Esophagus muscularis mucosa (tissue), 4 donors: ENCODE data around the gene DOK6. TPM values are rescaled to one million over a fixed set of nuclear protein-coding genes. Genes with fewer than 3 reads are reported as not detected.

ENCODE experiments used
- DNase-seq: peaks from one replicate; pipeline ENCODE4 v3.0.0-alpha.2; 2017; ENCODE audit errors: extremely low spot score
- H3K27ac ChIP-seq, 4 donors: fragments of 200-600 bp; sonication (generic); replicated peaks in 1 of 4; 1 replicate in 3 of 4; 2 replicates in 1 of 4; pipeline ENCODE4 v1.5.1; 2016 to 2019; ENCODE audit warnings: mild to moderate bottlenecking in 1 of 4
- H3K27me3 ChIP-seq, 4 donors: fragments of 200-600 bp; sonication (generic); one replicate each; pipeline versions ENCODE4 v1.5.1 to v1.6.0; 2016 to 2019
- H3K36me3 ChIP-seq, 4 donors: fragments of 200-600 bp; sonication (generic); one replicate each; pipeline ENCODE4 v1.5.1; 2016 to 2019
- H3K4me1 ChIP-seq, 4 donors: fragments of 200-600 bp; sonication (generic); one replicate each; pipeline ENCODE4 v1.5.1; 2016 to 2019
- H3K4me3 ChIP-seq, 4 donors: fragments of 200-600 bp; sonication (generic); 1 replicate in 2 of 4; 2 replicates in 2 of 4; pipeline ENCODE4 v1.5.1; 2016 to 2019; ENCODE audit warnings: mild to moderate bottlenecking in 4 of 4, moderate library complexity in 1 of 4
- H3K9me3 ChIP-seq, 4 donors: fragments of 200-600 bp; sonication (generic); 1 replicate in 3 of 4; 2 replicates in 1 of 4; pipeline ENCODE4 v1.5.1; 2016 to 2019
- EP300 ChIP-seq: sonication (generic); formaldehyde crosslinking; IDR thresholded peaks from one replicate; pipeline ENCODE4 v1.6.1; 2017; ENCODE audit warnings: antibody characterized with exemption
- POLR2A ChIP-seq: fragments of 450-650 bp; IDR thresholded peaks from one replicate; pipeline ENCODE4 v1.6.1; 2017; ENCODE audit warnings: antibody characterized with exemption, moderate library complexity, mild to moderate bottlenecking, low read depth
- POLR2AphosphoS5 ChIP-seq, 2 donors: sonication (generic); formaldehyde crosslinking; IDR thresholded peaks; one replicate each; pipeline ENCODE4 v1.6.1; 2017; ENCODE audit warnings: antibody characterized with exemption in 2 of 2
- WGBS: methylation state at CpG from one replicate; pipeline ENCODE4 v1.1.5; 2018; 5-methylcytosine and 5-hydroxymethylcytosine counted together
- intact Hi-C: fragments of 100-400 bp; cut with DNase I; formaldehyde crosslinking; loops from one replicate; pipeline ENCODE4 v1.15.1; 2023
- total RNA-seq, 4 donors: library from RNA; depleted of rRNA; stranded (reverse); fragments of >200 nt; gene quantifications; one replicate each; pipeline versions ENCODE4 v1.1.0 to v1.2.1, GENCODE V29; 2016
- TF ChIP-seq, protein P1 (sequence below), 3 experiments: fragments of 200-600 bp in 2 of 3; fragments of 450-650 bp in 1 of 3; sonication (generic) in 2 of 3; IDR thresholded peaks; one replicate each; pipeline ENCODE4 v1.5.1; 2017 to 2019; ENCODE audit warnings: antibody characterized with exemption in 3 of 3, mild to moderate bottlenecking in 2 of 3, moderate library complexity in 1 of 3

Gene DOK6
- total RNA-seq, 4 donors from 2014 or later = 0.83 to 4.1 (median 1.9) TPM

DNA sequence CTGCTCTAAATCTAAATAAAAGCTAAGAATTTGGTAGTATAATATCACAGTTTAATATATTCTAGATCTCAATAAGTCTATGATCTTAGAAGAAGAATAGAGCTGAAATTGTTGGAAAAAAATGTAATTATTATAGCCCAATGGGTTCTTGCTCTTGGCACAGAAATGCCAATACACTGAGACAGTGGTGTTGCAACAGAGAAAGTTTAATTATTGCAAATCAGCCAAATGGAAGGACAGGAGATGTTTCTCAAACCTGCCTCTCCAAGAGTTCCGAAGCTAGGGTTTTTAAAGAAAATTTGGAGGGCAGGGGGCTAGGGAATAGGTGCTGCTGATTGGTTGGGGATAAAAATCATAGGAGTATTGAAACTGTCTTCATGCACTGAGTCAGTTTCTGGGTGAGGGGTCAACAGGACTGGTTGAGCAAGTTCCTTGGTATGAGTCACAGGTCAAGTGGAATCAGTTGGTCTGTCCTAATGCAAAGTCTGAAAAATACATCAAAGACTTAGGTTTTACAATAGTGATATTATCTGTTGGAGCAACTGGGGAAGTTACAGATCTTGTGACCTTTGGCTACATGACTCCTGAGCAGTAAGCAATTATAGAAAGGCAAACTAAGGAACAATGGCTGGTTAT is 318.3 kb downstream of the DOK6 start:
- no peak overlapping the region for H3K4me3 ChIP-seq
- WGBS = 88% methylated on average over 1 of the region's 1 CpG
- no peaks in the 10 kb centered on the region for H3K27me3 ChIP-seq
- no peak overlapping the region for H3K27ac ChIP-seq
- intact Hi-C loops = no loop called here
- H3K36me3 ChIP-seq = no peaks in the 10 kb centered on the region
- peaks cover 0 to 28% (median 23%) of the 10 kb centered on the region in 4 donors for H3K9me3 ChIP-seq
- H3K4me1 ChIP-seq = no peaks in the 10 kb centered on the region
- DNase-seq = no peak
- no peak for TF ChIP-seq POLR2AphosphoS5 (IDR thresholded peaks at IDR 0.05)
- no peak for TF ChIP-seq EP300
- TF ChIP-seq, protein P1, sequence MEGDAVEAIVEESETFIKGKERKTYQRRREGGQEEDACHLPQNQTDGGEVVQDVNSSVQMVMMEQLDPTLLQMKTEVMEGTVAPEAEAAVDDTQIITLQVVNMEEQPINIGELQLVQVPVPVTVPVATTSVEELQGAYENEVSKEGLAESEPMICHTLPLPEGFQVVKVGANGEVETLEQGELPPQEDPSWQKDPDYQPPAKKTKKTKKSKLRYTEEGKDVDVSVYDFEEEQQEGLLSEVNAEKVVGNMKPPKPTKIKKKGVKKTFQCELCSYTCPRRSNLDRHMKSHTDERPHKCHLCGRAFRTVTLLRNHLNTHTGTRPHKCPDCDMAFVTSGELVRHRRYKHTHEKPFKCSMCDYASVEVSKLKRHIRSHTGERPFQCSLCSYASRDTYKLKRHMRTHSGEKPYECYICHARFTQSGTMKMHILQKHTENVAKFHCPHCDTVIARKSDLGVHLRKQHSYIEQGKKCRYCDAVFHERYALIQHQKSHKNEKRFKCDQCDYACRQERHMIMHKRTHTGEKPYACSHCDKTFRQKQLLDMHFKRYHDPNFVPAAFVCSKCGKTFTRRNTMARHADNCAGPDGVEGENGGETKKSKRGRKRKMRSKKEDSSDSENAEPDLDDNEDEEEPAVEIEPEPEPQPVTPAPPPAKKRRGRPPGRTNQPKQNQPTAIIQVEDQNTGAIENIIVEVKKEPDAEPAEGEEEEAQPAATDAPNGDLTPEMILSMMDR (IDR thresholded peaks at IDR 0.05) = no peak
- TF ChIP-seq POLR2A = no peak

- Histone ChIP-seq H3K27me3 (no peaks in the 10 kb centered on the region), H3K4me1 (no peaks in the 10 kb centered on the region), H3K36me3 (no peaks in the 10 kb centered on the region), H3K4me3 (no peak overlapping the region), H3K27ac (no peak overlapping the region), H3K9me3 (peaks cover 0 to 28% (median 23%) of the 10 kb centered on the region in 4 donors)
- no peak for TF ChIP-seq EP300
- no peak for TF ChIP-seq POLR2AphosphoS5 (IDR thresholded peaks at IDR 0.05)
- TF ChIP-seq, protein P1 (IDR thresholded peaks at IDR 0.05) = no peak
- no peak for TF ChIP-seq POLR2A
- intact Hi-C loops = no loop called here
- no peak for DNase-seq
- 82% methylated on average over 4 of the region's 4 CpGs for WGBS
Measured at GRCh38 chr18:69720422-69720821, 319.7 kb downstream of the DOK6 start.

GRCh38 chr18:69723434-69723833 is 322.7 kb downstream of the DOK6 start:
- no peak for TF ChIP-seq POLR2AphosphoS5 (IDR thresholded peaks at IDR 0.05)
- TF ChIP-seq, protein P1 (IDR thresholded peaks at IDR 0.05) = no peak
- TF ChIP-seq POLR2A = no peak
- TF ChIP-seq EP300 = no peak
- Histone ChIP-seq H3K4me3 (no peak overlapping the region), H3K27me3 (no peaks in the 10 kb centered on the region), H3K4me1 (no peaks in the 10 kb centered on the region), H3K9me3 (peaks cover 0 to 17% (median 13%) of the 10 kb centered on the region in 4 donors), H3K27ac (no peak overlapping the region), H3K36me3 (no peaks in the 10 kb centered on the region)
- no peak for DNase-seq
- WGBS = 88% methylated on average over 3 of the region's 3 CpGs
- intact Hi-C loops = no loop called here

GRCh38 chr18:69725009-69725408 is 324.3 kb downstream of the DOK6 start:
- H3K27ac ChIP-seq = no peak overlapping the region
- intact Hi-C loops = no loop called here
- H3K4me1 ChIP-seq = no peaks in the 10 kb centered on the region
- 69% methylated on average over 8 of the region's 8 CpGs for WGBS
- peaks cover 0 to under 1% (median 0%) of the 10 kb centered on the region in 4 donors for H3K9me3 ChIP-seq
- H3K4me3 ChIP-seq = no peak overlapping the region
- DNase-seq = no peak
- no peaks in the 10 kb centered on the region for H3K27me3 ChIP-seq
- TF ChIP-seq POLR2A (no peak), POLR2AphosphoS5 (IDR thresholded peaks at IDR 0.05) (no peak), EP300 (no peak)
- no peaks in the 10 kb centered on the region for H3K36me3 ChIP-seq

- no peak overlapping the region for H3K4me3 ChIP-seq
- H3K27me3 ChIP-seq = no peaks in the 10 kb centered on the region
- TF ChIP-seq EP300 (no peak), POLR2AphosphoS5 (IDR thresholded peaks at IDR 0.05) (no peak), POLR2A (no peak)
- TF ChIP-seq, protein P1 (IDR thresholded peaks at IDR 0.05) = no peak
- WGBS = 83% methylated on average over 12 of the region's 12 CpGs
- no peak overlapping the region for H3K27ac ChIP-seq
- H3K9me3 ChIP-seq = no peaks in the 10 kb centered on the region
- DNase-seq = no peak
- no peaks in the 10 kb centered on the region for H3K4me1 ChIP-seq
- intact Hi-C loops = no loop called here
- no peaks in the 10 kb centered on the region for H3K36me3 ChIP-seq
Measured at GRCh38 chr18:69725855-69726508, 325.3 kb downstream of the DOK6 start.
